Stimulated activated CD8-positive, alpha-beta memory T cell treated with anti-CD3 and anti-CD28 coated beads, Interleukin-12 subunit alpha, Interleukin-12 subunit beta, amount 100 ng/mL, for 24 hours (primary cell): ENCODE data around the gene ARHGEF28.

Source experiments
- DNase-seq: peaks from one replicate; pipeline ENCODE4 v3.0.0-alpha.2; 2020; ENCODE audit errors: extremely low read depth

Gene ARHGEF28

GRCh38 chr5:73623060-73623459 lies 2.9 kb upstream of the ARHGEF28 start:
- no peak for DNase-seq

- DNase-seq = no peak
These were observed 2.0 kb upstream of the ARHGEF28 start for GRCh38 chr5:73623901-73624404.

GRCh38 chr5:73624888-73625287 lies 1.1 kb upstream of the ARHGEF28 start:
- no peak for DNase-seq

DNA sequence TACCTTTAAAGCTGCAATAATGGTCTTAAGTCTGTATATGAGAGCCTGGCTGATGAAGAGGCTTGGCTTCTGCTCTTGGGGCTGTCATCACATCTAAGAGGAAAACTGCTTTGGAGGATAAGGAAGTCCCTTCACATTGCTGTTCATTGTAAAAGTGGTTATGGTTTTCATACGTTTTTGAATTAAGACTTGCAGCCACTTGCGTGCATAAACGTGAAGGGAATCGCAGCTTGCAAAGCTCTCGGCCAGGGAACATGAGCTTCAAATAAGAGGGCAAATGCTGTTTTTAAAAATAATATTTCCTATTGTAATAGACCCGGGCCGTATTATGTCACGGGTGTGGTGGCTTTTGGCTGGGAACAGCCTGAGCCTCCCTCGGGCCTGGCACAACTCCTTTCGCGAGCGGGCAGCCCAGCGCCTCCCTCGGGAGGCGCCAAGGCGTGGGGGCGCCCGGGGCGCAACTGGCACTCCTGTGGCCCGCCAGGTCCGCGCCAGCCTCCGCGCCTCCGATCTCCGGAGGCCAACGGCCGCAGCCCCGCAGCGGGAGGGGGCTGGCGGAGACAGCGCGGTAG lies 538 bp upstream of the ARHGEF28 start:
- no peak for DNase-seq

- DNase-seq = no peak
These were observed 868 bp downstream of the ARHGEF28 start for GRCh38 chr5:73626814-73627313.

DNA sequence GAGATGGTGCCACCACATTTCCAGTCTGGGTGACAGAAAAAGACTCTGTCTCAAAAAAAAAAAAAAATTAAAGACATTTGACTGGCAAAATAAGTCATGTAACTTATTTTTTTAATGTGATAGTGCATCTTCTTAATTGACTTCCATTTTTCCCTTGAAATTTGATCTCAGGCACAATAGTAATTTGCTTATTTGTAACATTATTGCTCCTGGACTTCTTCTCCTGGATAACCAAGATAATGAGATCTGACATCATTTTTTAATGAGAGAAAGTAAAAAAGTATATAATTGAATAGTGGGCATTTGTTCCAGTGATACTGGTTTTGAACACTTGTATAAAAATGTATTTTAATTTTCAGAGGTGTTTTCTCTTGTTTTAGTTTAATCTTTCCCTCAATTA lies 3.5 kb downstream of the ARHGEF28 start:
- no peak for DNase-seq

- no peak for DNase-seq
These were observed 4.8 kb downstream of the ARHGEF28 start for GRCh38 chr5:73630765-73631164.

DNA sequence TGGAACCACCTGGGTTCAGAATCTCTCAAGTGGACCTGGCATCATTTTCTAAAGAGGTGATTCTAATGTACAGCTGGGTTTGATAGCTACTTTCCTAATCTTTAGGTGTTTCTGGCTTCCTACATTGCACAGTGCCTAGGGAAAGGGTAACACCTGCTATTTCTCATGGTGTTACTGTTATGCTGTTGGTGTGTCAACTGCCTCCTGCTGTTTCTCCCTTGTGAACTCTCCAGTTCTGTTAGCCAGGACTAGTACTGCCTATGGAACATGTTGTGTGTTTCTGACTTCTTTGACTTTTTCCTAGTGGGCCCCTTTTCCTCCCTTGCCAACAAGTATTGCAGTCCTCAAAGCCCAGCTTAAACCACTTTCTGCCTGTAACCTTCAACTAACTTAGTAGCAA lies 5.5 kb downstream of the ARHGEF28 start:
- no peak for DNase-seq

DNA sequence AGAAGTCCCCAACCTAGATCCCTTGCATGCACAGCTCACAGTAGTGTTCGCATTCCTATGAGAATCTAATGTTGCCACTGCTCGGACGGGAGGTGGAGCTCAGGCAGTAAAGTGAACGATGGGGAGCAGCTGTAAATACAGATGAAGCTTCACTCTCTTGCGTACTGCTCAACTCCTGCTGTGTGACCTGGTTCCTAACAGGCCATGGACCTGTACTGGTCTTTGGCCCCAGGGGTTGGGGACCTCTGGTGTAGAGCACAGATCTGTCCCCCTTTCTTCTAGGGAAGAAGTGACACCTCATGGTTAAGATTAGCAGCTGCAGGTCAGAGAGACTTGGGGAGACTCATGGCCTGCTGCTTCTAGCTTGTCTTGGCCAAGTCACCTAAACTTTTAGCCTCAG lies 7.1 kb downstream of the ARHGEF28 start:
- DNase-seq = no peak

GRCh38 chr5:73636408-73636807 lies 10.4 kb downstream of the ARHGEF28 start:
- no peak for DNase-seq

- no peak for DNase-seq
These were observed 11.6 kb downstream of the ARHGEF28 start for GRCh38 chr5:73637565-73637964.

GRCh38 chr5:73638344-73639095 lies 12.5 kb downstream of the ARHGEF28 start:
- DNase-seq = no peak

- no peak for DNase-seq
These were observed 14.9 kb downstream of the ARHGEF28 start for GRCh38 chr5:73640861-73641320.

GRCh38 chr5:73641811-73642210 lies 15.8 kb downstream of the ARHGEF28 start:
- DNase-seq = no peak

GRCh38 chr5:73642344-73642743 lies 16.3 kb downstream of the ARHGEF28 start:
- no peak for DNase-seq

DNA sequence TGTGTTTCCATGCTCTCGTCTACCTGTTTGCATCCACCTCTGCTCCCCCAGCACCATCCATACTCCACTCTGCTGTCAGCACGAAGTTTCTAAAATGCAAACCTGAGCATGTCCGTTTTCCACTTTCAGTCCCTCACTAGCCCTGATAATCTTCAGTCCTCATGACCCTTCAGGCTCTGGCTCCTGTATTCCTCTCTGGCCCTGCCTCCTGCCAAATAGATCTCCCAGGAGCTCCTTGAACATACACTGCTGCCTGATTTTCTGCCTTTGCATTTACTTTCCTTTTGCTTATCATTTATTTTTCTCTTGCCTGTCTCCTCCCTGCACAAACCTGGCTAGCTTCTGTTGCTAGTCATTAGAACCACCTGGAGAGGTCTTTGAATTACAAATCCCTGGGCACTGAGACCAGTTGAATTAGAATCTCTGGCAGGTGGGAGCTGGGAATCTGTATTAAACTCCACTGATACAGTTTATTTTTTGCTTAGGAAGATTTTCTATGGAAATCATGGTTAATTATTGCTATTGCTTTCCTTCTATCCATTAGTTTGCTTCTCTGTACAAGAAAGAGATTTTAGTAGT lies 18.5 kb downstream of the ARHGEF28 start:
- DNase-seq = no peak

- no peak for DNase-seq
These were observed 21.7 kb downstream of the ARHGEF28 start for GRCh38 chr5:73647721-73648120.

GRCh38 chr5:73648515-73648914 lies 22.5 kb downstream of the ARHGEF28 start:
- DNase-seq = no peak

- DNase-seq = no peak
These were observed 23.9 kb downstream of the ARHGEF28 start for GRCh38 chr5:73649926-73650325.

- DNase-seq = no peak
These were observed 26.4 kb downstream of the ARHGEF28 start for GRCh38 chr5:73652391-73652790.

GRCh38 chr5:73654171-73654811 lies 28.3 kb downstream of the ARHGEF28 start:
- no peak for DNase-seq

- DNase-seq = no peak
These were observed 28.9 kb downstream of the ARHGEF28 start for GRCh38 chr5:73654819-73655318.
